CD4-positive, alpha-beta T cell treated with Interferon alpha-2 for 1 hour (primary cell): ENCODE data around the gene ULBP3.
"Not testable (repeated sequence)": the region's sequence is repeated elsewhere in the genome, so short reads cannot be mapped to it uniquely, and the experiment has no call there.

Experiments
- DNase-seq, 2 donors: peaks; one replicate each; pipeline ENCODE4 v3.0.0-alpha.2; 2020 to 2022

The ULBP3 gene

DNA sequence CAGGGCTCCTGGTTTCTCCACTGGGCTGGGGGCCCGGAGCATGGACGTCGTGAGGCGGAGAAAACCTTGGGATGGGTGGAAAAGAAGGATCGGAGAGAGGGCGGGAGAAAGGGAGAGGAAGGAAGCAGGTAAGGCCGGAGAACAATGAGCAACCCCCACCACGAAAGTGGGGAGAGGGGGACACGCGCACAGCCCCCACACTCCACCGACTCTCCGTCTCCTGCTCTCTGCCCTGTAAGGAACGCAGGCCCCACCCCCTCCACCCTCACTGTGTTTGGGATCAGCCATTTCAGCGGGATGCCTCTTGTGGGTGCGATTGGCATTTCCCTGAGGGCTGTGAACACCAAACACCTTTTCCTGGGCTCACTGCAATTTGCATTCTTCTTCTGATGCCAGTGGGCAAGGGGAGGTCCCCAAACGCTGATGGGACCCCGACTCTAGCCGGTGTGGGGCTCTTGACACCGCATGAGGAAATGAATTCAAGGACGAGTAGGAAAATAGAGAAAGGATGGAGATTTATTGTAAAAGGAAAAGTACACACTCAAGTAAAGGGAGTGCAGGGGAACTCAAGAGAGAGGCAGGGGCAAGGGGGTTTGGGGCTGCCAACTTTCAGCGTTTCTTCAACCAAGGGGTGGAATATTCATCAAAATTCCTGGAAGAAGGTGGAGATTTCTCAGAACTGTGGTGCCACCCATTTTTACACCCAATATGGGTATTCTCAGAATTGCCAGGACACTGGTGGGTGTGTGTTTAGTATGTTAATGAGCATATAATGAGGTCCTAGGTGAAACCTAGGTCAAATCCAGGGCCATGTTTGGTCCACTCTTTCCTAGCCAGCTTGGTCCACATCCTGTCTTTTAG, 30.5 kb downstream of the ULBP3 start:
- DNase-seq, result no peak

DNA sequence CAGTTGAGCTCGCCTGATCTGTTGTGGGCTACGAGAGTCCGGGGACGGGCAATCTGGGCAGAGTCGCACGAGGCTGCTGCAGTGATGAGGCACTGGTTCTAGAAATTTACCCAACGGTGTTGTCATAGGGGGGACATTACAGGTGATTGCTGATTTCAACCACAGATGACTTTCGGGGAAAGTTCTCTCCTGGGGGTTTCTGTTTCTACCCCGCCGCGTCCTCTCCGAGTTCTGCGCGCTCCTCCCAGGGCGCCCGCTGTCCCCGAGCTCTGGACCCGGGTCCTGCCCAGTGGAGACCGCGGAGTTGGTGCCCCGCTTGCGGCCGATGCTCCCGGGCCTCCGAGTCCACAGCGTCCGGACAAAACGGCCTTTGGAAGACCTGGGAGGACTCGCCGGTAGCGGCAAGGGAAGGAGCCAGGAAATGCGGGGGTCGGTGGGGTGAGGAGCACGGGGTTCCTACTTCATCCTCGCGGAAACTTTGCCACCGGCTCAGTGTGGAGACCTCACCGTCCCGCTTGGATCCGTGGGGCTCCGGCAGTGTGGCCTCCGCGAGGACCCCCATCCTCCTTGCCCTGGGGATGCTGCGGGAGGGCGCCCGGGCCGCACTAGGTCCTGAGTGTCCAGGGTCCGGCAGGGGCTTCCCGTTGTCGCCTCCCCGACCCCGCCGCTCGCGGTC, 31.3 kb downstream of the ULBP3 start:
- no peak for DNase-seq

DNA sequence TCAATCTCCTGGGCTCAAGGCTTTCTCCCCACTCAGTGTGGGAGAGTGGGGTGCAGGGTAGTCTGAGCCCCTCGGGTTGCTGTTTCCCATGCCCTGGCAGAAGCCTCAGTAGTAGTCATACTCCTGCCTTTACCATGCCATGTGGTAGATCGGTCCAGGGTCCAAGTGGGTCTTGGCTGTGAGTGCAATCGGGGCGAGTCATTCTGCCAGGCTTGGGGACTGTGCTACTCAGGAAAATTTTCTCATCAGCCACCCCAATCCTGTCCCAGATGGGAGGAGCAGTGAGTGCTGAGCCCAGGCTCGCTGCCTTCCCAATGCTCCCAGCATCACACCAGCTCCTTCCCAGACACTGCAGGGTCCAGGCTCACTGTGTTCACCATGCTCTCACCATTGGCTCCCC, 32.8 kb downstream of the ULBP3 start:
- DNase-seq, result no peak

- DNase-seq, result no peak
Measured at GRCh38 chr6:150033207-150033771, 35.6 kb downstream of the ULBP3 start.

DNA sequence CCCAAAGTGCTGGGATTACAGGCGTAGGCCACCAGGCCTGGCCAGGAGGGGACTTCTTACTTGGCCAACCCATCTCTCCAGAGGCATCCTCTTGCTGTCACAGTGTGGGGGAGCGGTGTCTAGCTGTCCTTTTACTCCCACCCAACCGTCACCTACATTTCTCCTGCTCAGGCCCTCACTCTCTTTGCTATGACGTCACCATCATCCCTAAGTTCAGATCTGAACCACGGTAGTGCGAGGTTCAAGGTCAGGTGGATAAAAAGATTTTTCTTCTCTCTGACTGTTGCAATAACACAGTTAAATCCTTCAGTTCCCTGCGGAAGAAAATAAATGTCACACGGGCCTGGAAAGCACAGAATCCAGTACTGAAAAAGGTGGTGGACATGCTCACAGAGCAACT, 36.3 kb downstream of the ULBP3 start:
- DNase-seq, result no peak

DNA sequence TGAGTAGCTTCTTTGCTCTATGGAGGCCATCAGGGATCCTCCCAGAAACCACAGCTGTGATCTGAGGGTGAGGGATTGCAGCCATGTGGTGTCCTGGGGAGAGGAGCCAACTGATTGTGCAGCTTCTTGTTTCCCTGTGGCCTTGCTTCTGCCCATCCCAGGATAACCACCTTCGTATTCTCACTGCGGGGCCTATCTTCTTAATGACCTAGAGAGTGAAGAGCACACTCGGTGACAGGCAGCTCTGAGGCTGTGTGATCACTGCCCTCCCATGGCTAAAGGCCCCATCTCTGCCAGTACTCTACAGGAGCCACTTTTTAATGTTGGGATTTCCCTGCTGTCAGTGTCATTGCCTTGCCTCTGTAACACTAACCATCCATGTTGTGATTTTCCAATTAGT, 38.3 kb downstream of the ULBP3 start:
- no peak for DNase-seq

DNA sequence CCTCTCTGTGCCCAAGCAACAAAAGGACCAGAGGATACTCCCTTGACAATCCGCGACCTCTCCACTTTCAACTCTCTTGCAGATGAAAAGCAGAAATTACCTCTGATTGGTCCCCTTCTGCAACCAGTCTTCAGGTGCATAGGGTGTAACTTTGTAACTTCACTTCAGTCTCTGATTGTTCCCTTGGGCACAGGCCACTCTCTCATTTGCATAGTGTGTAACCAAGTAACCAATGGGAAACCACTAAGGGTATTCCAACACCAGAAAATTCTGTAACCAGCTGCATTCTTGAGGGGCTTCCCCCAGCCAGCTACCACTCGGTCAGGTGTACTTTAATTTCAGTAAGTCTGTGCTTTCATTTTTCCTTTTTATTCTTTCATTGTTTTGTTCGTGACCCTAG, 39.2 kb downstream of the ULBP3 start:
- no peak for DNase-seq

- DNase-seq, result no peak
Measured at GRCh38 chr6:150029276-150029675, 39.6 kb downstream of the ULBP3 start.

DNA sequence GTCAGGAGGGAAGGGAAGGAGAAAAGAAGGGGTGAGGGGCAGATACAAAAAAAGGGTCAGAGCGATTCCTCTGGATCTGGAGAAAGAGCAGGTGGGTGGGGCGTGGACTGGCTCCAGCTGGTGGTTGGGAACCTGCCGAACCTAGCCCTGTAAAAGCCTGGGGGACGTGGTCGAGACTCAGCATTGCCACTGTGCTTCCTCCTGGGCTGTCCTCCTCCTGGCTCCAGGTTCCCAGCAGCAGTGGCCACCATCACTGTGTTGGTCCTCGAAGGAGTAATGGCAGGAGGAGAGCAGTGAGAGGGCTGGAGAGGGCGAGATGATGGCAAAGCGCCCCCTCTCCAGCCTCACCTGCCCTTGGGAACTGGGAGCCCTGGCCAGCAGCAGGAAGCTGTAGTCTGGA, 40.1 kb downstream of the ULBP3 start:
- DNase-seq, result no peak

DNA sequence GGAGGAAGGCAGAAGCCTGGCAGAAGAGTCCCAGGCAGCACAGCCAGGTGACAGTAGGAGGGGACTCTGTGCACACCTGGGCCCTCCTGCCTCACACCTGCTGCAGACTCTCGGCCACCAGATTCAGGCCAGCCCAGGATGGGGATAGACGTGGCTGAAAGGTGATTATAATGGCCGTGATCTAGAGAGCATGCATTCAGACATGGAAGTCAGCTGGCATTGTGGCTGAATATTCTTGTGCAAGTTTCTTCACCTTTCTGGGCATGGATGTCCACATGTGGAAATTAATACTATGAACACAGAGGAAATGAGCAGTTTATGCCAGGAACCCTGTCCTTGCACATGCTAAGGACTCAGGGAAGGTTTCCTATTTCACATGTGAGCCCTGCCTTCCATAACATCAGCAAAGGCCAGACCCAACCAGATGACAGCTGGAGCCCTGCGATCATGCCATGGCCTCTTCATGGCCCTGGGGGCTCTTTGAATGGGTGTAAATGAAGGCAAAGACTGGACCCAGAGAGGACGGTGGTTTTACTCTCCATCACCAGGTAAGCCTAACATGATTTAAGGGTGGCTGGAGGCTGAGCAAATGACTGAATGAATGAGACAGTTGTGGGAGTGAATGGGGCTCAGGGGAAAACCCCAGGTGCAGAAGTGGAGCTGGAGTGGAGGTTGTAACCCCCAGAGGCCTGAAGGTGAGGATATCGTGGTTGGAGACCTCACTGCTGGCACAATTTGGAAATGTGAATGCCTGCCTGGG, 40.9 kb downstream of the ULBP3 start:
- DNase-seq, result no peak

DNA sequence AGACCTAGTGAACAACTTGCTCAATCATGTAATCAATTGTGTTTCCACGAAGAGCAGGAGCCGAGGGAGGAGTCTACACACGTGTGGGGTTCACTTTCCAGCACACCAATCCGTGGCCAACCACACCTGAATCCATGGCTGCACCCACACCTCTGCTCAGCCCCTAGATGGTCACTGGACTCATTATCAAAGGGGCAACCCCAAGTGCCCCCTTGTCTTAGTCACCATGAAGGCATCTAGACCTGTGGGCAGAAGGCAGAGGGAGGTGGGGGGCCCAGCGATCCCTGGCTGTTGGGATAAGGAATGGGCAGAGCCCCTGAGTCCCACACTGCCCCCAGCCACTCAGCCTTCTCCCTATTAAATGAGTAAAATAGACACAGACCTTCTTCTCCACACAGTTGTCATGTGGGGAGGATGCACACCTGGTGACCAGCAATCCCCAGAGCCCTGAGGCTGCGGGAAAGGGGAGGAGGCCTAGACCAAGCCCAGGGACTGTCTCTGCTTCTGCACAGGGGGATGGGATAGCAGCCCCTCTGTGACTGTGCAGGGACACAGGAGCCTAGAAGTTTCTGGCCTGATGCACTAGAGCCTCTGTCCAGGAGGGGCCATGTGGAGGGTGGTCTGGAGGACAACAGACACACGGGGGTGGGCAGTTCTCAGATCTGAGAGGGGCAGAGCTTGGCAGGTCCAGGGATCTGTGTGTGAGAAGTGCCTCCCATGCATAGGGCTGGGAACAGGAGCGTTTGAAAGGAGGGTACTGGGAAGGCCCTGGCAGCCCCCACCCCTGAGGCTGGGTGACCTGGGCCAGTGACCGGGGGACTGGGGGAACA, 41.7 kb downstream of the ULBP3 start:
- DNase-seq, result no peak

DNA sequence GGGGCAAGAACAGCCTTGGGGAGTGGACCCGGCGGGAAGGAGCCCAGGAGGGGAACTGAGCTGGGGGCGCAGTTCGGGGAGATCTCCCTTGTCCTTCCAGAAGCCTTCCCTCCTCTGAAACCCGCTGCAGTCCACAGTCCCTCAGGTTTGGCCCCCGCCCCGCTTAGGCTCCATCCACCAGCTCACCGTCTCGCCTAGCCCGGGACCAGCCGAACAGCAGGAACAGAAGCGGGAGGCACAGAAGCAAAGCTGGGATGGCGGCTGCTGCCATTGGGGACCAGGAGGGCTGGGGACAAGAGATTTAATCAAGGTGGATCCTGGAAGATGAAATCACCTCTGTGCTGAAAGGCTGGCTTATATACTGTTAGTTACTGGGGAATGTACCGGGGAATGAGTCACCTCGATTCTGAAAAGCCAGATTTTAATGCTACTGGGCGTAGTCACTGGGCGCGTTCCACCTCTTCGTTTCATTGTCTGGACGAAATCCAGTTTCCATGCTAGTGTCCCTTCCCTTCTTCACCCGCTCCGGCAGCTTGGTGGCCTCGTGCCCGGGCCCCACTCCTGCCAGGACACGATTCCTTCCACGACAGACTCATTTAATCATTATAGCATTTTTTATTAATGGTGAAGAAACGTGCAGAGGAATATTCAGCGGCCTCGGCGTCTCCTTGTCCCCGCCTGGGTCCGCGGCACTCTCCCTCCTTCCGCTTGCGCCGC, 43.6 kb downstream of the ULBP3 start, which contains the start of gene RAET1L:
RAET1L (minus strand) TSS at position 332 of the 717 bp plus-strand sequence; CDS start at position 271, 61 bp downstream.
- DNase-seq, result no peak

GRCh38 chr6:150024646-150025155, 44.2 kb downstream of the ULBP3 start:
- no peak for DNase-seq

GRCh38 chr6:150024021-150024420, 44.9 kb downstream of the ULBP3 start:
- DNase-seq, result not testable (repeated sequence)

GRCh38 chr6:150021870-150022269, 47.1 kb downstream of the ULBP3 start:
- not testable (repeated sequence) for DNase-seq

DNA sequence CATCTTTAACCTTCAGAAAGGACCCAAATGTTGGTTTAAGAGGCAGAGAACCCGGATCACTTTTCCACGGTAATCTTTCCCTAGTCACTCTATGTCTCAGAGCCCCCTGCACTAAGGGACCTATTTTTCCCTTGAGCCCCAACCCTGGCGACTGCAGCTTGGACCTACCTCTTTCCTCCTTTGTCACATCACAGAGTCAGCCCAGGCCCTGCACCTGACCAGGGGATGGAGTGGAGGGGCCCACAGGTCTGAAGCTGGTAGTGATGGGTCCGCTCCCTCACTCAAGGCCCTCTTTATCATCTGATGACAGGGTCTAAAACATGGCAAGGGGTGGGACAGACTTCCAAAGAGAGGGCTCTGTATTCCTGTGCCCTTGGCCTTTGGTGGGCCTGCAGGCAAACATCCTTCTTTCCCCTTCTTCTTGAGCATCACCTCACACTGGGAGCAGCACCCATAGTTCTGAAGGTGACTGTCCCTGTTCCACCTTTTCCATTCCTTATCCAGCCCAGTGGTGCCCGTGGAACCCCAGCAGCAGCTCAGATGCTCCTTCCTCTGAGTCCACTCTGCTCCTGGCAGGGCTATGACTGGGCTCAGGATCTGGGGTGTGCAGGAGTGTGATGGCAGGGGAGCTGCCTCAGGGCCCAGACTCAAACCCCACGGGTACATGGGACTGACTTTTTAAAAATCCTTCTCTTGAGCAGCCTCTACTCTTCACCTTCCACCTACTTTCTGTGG, 49.9 kb downstream of the ULBP3 start:
- DNase-seq, result no peak

GRCh38 chr6:150017186-150017521, 51.8 kb downstream of the ULBP3 start:
- not testable (repeated sequence) for DNase-seq

DNA sequence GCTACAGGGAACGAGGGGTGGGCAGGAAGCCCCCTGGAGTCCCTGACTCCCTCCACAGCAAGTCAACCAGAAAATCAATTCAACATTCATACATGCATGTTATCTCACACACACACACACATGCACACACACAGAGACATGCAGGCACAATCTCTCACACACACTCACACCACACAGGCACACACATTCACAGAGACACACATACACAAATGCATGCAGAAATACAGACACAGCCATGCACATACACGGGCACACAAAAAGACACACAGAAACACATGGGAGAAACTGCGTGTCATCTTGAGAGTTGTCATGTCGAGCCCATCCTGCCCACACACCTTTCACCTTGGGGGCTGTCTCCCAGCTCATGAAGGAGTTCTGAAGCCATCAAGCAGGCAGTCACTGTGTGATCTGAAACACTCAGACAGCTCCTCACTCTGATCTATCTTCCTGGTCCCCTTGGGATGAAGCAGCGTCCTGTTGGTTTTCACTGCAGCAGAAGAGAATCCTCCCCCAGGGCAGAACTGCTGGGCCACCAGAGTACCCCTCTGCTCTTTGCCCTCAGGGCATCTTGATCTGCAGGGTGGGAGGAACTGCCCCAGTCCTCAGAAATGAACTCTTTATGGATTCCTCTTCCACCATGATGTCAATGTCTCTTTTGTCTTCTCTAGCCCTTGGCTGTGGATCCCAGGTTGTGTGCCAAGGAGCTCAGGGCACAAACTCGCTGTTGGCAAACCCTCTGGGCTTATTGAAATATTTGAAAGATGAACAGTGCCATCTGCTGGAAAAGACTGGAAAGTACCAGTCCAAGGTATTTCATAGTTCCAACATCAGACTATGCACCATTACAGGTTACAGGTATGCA, 52.4 kb downstream of the ULBP3 start:
- DNase-seq, result peak; percentile 56 to 83

GRCh38 chr6:150015281-150016001, 53.5 kb downstream of the ULBP3 start:
- DNase-seq, result peak in 1 of 2 donors; percentile 43
